Body of pancreas (tissue), 4 donors: ENCODE measurements around the gene IGSF3. TPM values are rescaled to one million over a fixed set of nuclear protein-coding genes. Genes with fewer than 3 reads are reported as not detected.

Experiments used
- ATAC-seq: fragments of 150-250 bp; one replicate; pipeline ENCODE4 v1.9.1; 2016
- DNase-seq, 4 donors: peaks; one replicate each; pipeline ENCODE4 v3.0.0-alpha.2; 2019
- H3K27ac ChIP-seq, 4 donors: fragments of 200-600 bp; sonication (generic); 1 replicate in 3 of 4; 2 replicates in 1 of 4; pipeline versions ENCODE4 v1.5.1 to v1.6.1; 2016 to 2019; ENCODE audit warnings: mild to moderate bottlenecking in 1 of 4, mixed read lengths in 1 of 4, moderate library complexity in 1 of 4
- H3K27me3 ChIP-seq, 2 donors: fragments of 200-600 bp; sonication (generic); one replicate each; pipeline ENCODE4 v1.6.0; 2016; ENCODE audit warnings: mild to moderate bottlenecking in 1 of 2
- H3K36me3 ChIP-seq, 2 donors: fragments of 200-600 bp; sonication (generic); replicated peaks in 1 of 2; 2 replicates each; pipeline ENCODE4 v1.5.1; 2016; ENCODE audit warnings: low read depth in 2 of 2; ENCODE audit not compliant: insufficient read depth in 1 of 2
- H3K4me1 ChIP-seq: fragments of 200-600 bp; sonication (generic); one replicate; pipeline ENCODE4 v1.6.0; 2016
- H3K4me3 ChIP-seq, 2 donors: fragments of 200-600 bp; sonication (generic); 1 replicate in 1 of 2; 2 replicates in 1 of 2; pipeline ENCODE4 v1.5.1; 2016 to 2019
- H3K9me3 ChIP-seq, 3 donors: fragments of 200-600 bp; sonication (generic); 1 replicate in 2 of 3; 2 replicates in 1 of 3; pipeline ENCODE4 v1.5.1; 2016
- CTCF ChIP-seq, 7 experiments: fragments of 450-650 bp in 4 of 7; fragments of 200-600 bp in 3 of 7; sonication (generic) in 3 of 7; IDR thresholded peaks; one replicate each; pipeline ENCODE4 v1.5.1; 2016 to 2019; ENCODE audit warnings: antibody characterized with exemption in 7 of 7
- POLR2A ChIP-seq, 3 donors: fragments of 450-650 bp; IDR thresholded peaks; one replicate each; pipeline ENCODE4 v1.6.1; 2016; ENCODE audit warnings: antibody characterized with exemption in 3 of 3, mild to moderate bottlenecking in 2 of 3
- WGBS, 2 donors: methylation state at CpG; one replicate each; pipeline ENCODE4 v1.1.5; 2017; 5-methylcytosine and 5-hydroxymethylcytosine counted together
- intact Hi-C: fragments of 100-400 bp; cut with DNase I; formaldehyde crosslinking; loops from one replicate; pipeline ENCODE4 v1.15.1; 2023
- total RNA-seq, 2 donors: library from RNA; depleted of rRNA; stranded (reverse); fragments of >200 nt; gene quantifications; one replicate each; pipeline ENCODE4 v1.1.0, GENCODE V29; 2016

IGSF3 gene
- total RNA-seq, 2 donors from 2014 or later: 4.6 to 5.2 TPM

GRCh38 chr1:116684575-116684974, 17.0 kb upstream of the IGSF3 start:
- H3K9me3 ChIP-seq: no peaks in the 10 kb centered on the region
- ATAC-seq (no peak), DNase-seq (no peak)
- peaks cover 5% of the 10 kb centered on the region for H3K4me1 ChIP-seq
- H3K36me3 ChIP-seq: no peaks in the 10 kb centered on the region
- H3K27me3 ChIP-seq: no peaks in the 10 kb centered on the region
- no peak overlapping the region for H3K27ac ChIP-seq
- no peak overlapping the region for H3K4me3 ChIP-seq
- intact Hi-C loops: no loop called here
- TF ChIP-seq CTCF (IDR thresholded peaks at IDR 0.05) (no peak), POLR2A (IDR thresholded peaks at IDR 0.05) (no peak)
- 71 to 77% methylated on average over 2 of the region's 2 CpGs for WGBS, 2 donors

- no peak for ATAC-seq
Observed at GRCh38 chr1:116682641-116683221, 15.2 kb upstream of the IGSF3 start.

GRCh38 chr1:116681343-116681899, 13.9 kb upstream of the IGSF3 start:
- ATAC-seq (no peak), DNase-seq (no peak)
- Histone ChIP-seq H3K4me1 (no peaks in the 10 kb centered on the region), H3K27me3 (no peaks in the 10 kb centered on the region), H3K9me3 (no peaks in the 10 kb centered on the region), H3K27ac (no peak overlapping the region), H3K36me3 (no peaks in the 10 kb centered on the region), H3K4me3 (no peak overlapping the region)
- 89 to 91% methylated on average over 1 of the region's 1 CpG for WGBS, 2 donors
- intact Hi-C loops: no loop called here
- no peak for TF ChIP-seq CTCF (IDR thresholded peaks at IDR 0.05)
- TF ChIP-seq POLR2A (IDR thresholded peaks at IDR 0.05): no peak

More at GRCh38 chr1:116682641-116683221, 15.2 kb upstream of the IGSF3 start:
- Histone ChIP-seq H3K4me1 (peaks cover under 1% of the 10 kb centered on the region), H3K9me3 (no peaks in the 10 kb centered on the region), H3K27me3 (no peaks in the 10 kb centered on the region), H3K27ac (no peak overlapping the region), H3K4me3 (no peak overlapping the region), H3K36me3 (no peaks in the 10 kb centered on the region)
- DNase-seq: no peak
- intact Hi-C loops: no loop called here
- WGBS, 2 donors: 53 to 56% methylated on average over 4 of the region's 4 CpGs
- TF ChIP-seq POLR2A (IDR thresholded peaks at IDR 0.05): no peak
- TF ChIP-seq CTCF (IDR thresholded peaks at IDR 0.05): no peak

- H3K27me3 ChIP-seq: no peaks in the 10 kb centered on the region
- no peak for DNase-seq
- intact Hi-C loops: no loop called here
- TF ChIP-seq POLR2A (IDR thresholded peaks at IDR 0.05): no peak
- TF ChIP-seq CTCF (IDR thresholded peaks at IDR 0.05): no peak
- H3K4me1 ChIP-seq: no peaks in the 10 kb centered on the region
- ATAC-seq: no peak
- no peak overlapping the region for H3K27ac ChIP-seq
- WGBS, 2 donors: 76 to 90% methylated on average over 4 of the region's 4 CpGs
- no peaks in the 10 kb centered on the region for H3K36me3 ChIP-seq
- H3K9me3 ChIP-seq: no peaks in the 10 kb centered on the region
- H3K4me3 ChIP-seq: no peak overlapping the region
Observed at GRCh38 chr1:116680752-116681151, 13.2 kb upstream of the IGSF3 start.
